ENCODE data around the gene RHOJ. TPM values are rescaled to one million over a fixed set of nuclear protein-coding genes. Genes with fewer than 3 reads are reported as not detected.
"Not testable (repeated sequence)": the region's sequence is repeated elsewhere in the genome, so short reads cannot be mapped to it uniquely, and the experiment has no call there.

RHOJ gene
- polyA plus RNA-seq, 1 donor from 2014 or later, result 0.10 TPM

DNA sequence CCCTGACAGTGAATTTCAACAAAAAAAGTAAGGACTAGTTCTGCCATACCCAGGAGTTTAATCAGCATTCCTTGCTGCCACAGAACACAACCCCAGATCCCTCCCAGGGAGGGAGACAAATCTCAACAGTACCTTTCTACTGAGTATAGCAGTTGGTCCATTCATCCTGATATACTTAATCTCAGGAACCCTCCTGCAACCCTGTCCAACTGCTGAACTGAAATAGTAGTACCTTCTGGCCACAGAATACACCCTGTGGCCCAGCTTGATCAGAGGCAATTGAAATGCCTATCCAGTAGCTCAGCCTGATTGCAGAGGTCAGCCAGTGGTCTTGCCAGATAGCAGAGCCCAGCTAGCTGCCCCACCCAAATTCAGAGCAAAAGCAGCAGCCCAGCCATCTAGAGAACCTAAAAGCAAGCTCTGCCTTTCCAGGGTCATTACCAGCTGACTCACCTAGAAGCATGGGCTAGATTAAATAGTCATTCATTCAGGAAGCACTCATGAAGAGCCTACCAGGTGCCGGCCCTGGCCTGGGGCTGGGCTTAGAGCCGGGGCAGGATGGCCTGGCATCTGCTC is 40.0 kb upstream of the RHOJ start:
- Histone ChIP-seq H3K36me3 (ENCODE audit: insufficient read depth, low read length) (no peaks in the 10 kb centered on the region), H2AFZ (ENCODE audit: low read depth, low read length) (no peak overlapping the region), H3K4me2 (ENCODE audit: low read length) (no peak overlapping the region), H3K27ac (ENCODE audit: low read length) (no peak overlapping the region), H3K9ac (ENCODE audit: low read length) (no peak overlapping the region), H4K20me1 (ENCODE audit: insufficient read depth) (no peaks in the 10 kb centered on the region), H3K27me3 (ENCODE audit: insufficient read depth, low read depth, low read length) (no peaks in the 10 kb centered on the region), H3F3A (ENCODE audit: insufficient read depth, low read length, poor library complexity, severe bottlenecking) (no peaks in the 10 kb centered on the region), H3K9me2 (ENCODE audit: insufficient read depth, low read length) (no peaks in the 10 kb centered on the region), H3K79me2 (replicated peaks; ENCODE audit: insufficient read depth, low read length) (no peaks in the 10 kb centered on the region), H3K9me3 (ENCODE audit: low read length) (no peaks in the 10 kb centered on the region), H3K4me3 (ENCODE audit: low read length) (no peak overlapping the region)
- TF ChIP-seq EZH2 (IDR thresholded peaks at IDR 0.05; ENCODE audit: borderline replicate concordance, insufficient read depth, low read length, poor library complexity, severe bottlenecking) (no peak), POLR2AphosphoS5 (IDR thresholded peaks at IDR 0.05) (no peak), RAD21 (conservative IDR thresholded peaks at IDR 0.05) (no peak), TAF1 (IDR thresholded peaks at IDR 0.05; ENCODE audit: low read depth) (no peak), SMC3 (conservative IDR thresholded peaks at IDR 0.05; ENCODE audit: poor library complexity) (no peak), EP300 (conservative IDR thresholded peaks at IDR 0.05; ENCODE audit: poor library complexity, severe bottlenecking) (no peak), MXI1 (conservative IDR thresholded peaks at IDR 0.05; ENCODE audit: poor library complexity, severe bottlenecking) (no peak)
- TF ChIP-seq, protein P1, sequence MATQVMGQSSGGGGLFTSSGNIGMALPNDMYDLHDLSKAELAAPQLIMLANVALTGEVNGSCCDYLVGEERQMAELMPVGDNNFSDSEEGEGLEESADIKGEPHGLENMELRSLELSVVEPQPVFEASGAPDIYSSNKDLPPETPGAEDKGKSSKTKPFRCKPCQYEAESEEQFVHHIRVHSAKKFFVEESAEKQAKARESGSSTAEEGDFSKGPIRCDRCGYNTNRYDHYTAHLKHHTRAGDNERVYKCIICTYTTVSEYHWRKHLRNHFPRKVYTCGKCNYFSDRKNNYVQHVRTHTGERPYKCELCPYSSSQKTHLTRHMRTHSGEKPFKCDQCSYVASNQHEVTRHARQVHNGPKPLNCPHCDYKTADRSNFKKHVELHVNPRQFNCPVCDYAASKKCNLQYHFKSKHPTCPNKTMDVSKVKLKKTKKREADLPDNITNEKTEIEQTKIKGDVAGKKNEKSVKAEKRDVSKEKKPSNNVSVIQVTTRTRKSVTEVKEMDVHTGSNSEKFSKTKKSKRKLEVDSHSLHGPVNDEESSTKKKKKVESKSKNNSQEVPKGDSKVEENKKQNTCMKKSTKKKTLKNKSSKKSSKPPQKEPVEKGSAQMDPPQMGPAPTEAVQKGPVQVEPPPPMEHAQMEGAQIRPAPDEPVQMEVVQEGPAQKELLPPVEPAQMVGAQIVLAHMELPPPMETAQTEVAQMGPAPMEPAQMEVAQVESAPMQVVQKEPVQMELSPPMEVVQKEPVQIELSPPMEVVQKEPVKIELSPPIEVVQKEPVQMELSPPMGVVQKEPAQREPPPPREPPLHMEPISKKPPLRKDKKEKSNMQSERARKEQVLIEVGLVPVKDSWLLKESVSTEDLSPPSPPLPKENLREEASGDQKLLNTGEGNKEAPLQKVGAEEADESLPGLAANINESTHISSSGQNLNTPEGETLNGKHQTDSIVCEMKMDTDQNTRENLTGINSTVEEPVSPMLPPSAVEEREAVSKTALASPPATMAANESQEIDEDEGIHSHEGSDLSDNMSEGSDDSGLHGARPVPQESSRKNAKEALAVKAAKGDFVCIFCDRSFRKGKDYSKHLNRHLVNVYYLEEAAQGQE (IDR thresholded peaks at IDR 0.05; ENCODE audit: borderline replicate concordance), result no peak
- TF ChIP-seq, protein P2, sequence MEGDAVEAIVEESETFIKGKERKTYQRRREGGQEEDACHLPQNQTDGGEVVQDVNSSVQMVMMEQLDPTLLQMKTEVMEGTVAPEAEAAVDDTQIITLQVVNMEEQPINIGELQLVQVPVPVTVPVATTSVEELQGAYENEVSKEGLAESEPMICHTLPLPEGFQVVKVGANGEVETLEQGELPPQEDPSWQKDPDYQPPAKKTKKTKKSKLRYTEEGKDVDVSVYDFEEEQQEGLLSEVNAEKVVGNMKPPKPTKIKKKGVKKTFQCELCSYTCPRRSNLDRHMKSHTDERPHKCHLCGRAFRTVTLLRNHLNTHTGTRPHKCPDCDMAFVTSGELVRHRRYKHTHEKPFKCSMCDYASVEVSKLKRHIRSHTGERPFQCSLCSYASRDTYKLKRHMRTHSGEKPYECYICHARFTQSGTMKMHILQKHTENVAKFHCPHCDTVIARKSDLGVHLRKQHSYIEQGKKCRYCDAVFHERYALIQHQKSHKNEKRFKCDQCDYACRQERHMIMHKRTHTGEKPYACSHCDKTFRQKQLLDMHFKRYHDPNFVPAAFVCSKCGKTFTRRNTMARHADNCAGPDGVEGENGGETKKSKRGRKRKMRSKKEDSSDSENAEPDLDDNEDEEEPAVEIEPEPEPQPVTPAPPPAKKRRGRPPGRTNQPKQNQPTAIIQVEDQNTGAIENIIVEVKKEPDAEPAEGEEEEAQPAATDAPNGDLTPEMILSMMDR (IDR thresholded peaks at IDR 0.05; ENCODE audit: poor library complexity, severe bottlenecking), result no peak

DNA sequence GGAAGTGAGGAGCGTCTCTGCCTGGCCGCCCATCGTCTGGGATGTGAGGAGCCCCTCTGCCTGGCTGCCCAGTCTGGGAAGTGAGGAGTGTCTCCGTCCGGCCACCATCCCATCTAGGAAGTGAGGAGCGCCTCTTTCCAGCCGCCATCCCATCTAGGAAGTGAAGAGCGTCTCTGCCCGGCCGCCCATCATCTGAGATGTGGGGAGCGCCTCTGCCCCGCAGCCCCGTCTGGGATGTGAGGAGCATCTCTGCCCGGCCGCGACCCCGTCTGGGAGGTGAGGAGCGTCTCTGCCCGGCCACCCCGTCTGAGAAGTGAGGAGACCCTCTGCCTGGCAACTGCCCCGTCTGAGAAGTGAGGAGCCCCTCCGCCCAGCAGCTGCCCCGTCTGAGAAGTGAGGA is 39.0 kb upstream of the RHOJ start:
- H3K27ac ChIP-seq (ENCODE audit: low read length); H3K9ac ChIP-seq (ENCODE audit: low read length); H3K36me3 ChIP-seq (ENCODE audit: insufficient read depth, low read length); H3K9me3 ChIP-seq (ENCODE audit: low read length); H3K27me3 ChIP-seq (ENCODE audit: insufficient read depth, low read depth, low read length); H3K9me2 ChIP-seq (ENCODE audit: insufficient read depth, low read length); H3K79me2 ChIP-seq (replicated peaks; ENCODE audit: insufficient read depth, low read length); H3K4me2 ChIP-seq (ENCODE audit: low read length); H2AFZ ChIP-seq (ENCODE audit: low read depth, low read length); H3K4me3 ChIP-seq (ENCODE audit: low read length); H4K20me1 ChIP-seq (ENCODE audit: insufficient read depth); H3F3A ChIP-seq (ENCODE audit: insufficient read depth, low read length, poor library complexity, severe bottlenecking): not testable (repeated sequence)

DNA sequence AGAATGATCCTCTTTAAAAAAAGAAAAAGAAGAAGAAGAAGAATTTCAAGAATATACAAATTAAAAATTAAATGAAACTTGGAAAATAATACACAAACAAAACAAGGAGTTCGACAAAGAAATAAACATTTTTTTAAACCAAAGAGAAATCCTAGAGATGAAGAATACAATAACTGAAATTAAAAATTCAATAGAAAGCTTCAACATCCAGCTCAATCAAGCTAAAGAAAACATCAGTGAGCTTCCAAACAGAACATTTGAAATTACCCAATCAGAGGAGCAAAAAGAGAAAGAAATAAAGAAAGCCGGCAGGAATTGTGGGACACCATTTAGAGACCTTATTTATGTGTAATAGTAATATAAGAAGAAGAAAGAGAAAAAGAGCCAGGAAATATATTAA is 37.2 kb upstream of the RHOJ start:
- Histone ChIP-seq H3K9me2 (ENCODE audit: insufficient read depth, low read length) (no peaks in the 10 kb centered on the region), H3K27ac (ENCODE audit: low read length) (no peak overlapping the region), H3K79me2 (replicated peaks; ENCODE audit: insufficient read depth, low read length) (no peaks in the 10 kb centered on the region), H3K4me2 (ENCODE audit: low read length) (no peak overlapping the region), H3K27me3 (ENCODE audit: insufficient read depth, low read depth, low read length) (no peaks in the 10 kb centered on the region), H3K36me3 (ENCODE audit: insufficient read depth, low read length) (no peaks in the 10 kb centered on the region), H2AFZ (ENCODE audit: low read depth, low read length) (no peak overlapping the region), H3F3A (ENCODE audit: insufficient read depth, low read length, poor library complexity, severe bottlenecking) (no peaks in the 10 kb centered on the region), H3K9ac (ENCODE audit: low read length) (no peak overlapping the region), H4K20me1 (ENCODE audit: insufficient read depth) (no peaks in the 10 kb centered on the region), H3K4me3 (ENCODE audit: low read length) (no peak overlapping the region), H3K9me3 (ENCODE audit: low read length) (no peaks in the 10 kb centered on the region)
- TF ChIP-seq, protein P1 (IDR thresholded peaks at IDR 0.05; ENCODE audit: borderline replicate concordance), result no peak
- TF ChIP-seq, protein P2 (IDR thresholded peaks at IDR 0.05; ENCODE audit: poor library complexity, severe bottlenecking), result no peak
- no peak for TF ChIP-seq EP300 (conservative IDR thresholded peaks at IDR 0.05; ENCODE audit: poor library complexity, severe bottlenecking)
- no peak for TF ChIP-seq TAF1 (IDR thresholded peaks at IDR 0.05; ENCODE audit: low read depth)
- no peak for TF ChIP-seq EZH2 (IDR thresholded peaks at IDR 0.05; ENCODE audit: borderline replicate concordance, insufficient read depth, low read length, poor library complexity, severe bottlenecking)
- TF ChIP-seq SMC3 (conservative IDR thresholded peaks at IDR 0.05; ENCODE audit: poor library complexity), result no peak
- TF ChIP-seq RAD21 (conservative IDR thresholded peaks at IDR 0.05), result no peak
- no peak for TF ChIP-seq POLR2AphosphoS5 (IDR thresholded peaks at IDR 0.05)
